Left lung (tissue), 10 donors: Measurements from ENCODE around the gene AUTS2. TPM values are rescaled to one million over a fixed set of nuclear protein-coding genes. Genes with fewer than 3 reads are reported as not detected.

Experiments
- ATAC-seq: fragments of 200-7000 bp; cut with Tn5 transposase; one replicate; pipeline ENCODE4 v1.9.1; 2020; ENCODE audit warnings: moderate library complexity
- DNase-seq, 4 donors: peaks; one replicate each; pipeline ENCODE4 v3.0.0-alpha.2; 2013 to 2020
- H3K27ac ChIP-seq, 2 donors: fragments of 200-600 bp; sonication (generic) in 1 of 2; one replicate each; pipeline versions ENCODE4 v1.5.0 to v1.8.0; 2020 to 2021
- H3K27me3 ChIP-seq, 2 donors: fragments of 200-600 bp; sonication (generic) in 1 of 2; one replicate each; pipeline versions ENCODE4 v1.5.0 to v1.8.0; 2020 to 2021
- H3K36me3 ChIP-seq, 2 donors: fragments of 200-600 bp; sonication (generic) in 1 of 2; one replicate each; pipeline versions ENCODE4 v1.5.0 to v1.8.0; 2020 to 2021
- H3K4me1 ChIP-seq, 2 donors: fragments of 200-600 bp; one replicate each; pipeline ENCODE4 v1.8.0; 2021
- H3K4me3 ChIP-seq, 2 donors: fragments of 200-600 bp; sonication (generic) in 1 of 2; one replicate each; pipeline versions ENCODE4 v1.5.0 to v1.8.0; 2020 to 2021; ENCODE audit warnings: mild to moderate bottlenecking in 1 of 2
- H3K9me3 ChIP-seq, 2 donors: fragments of 200-600 bp; sonication (generic) in 1 of 2; one replicate each; pipeline versions ENCODE4 v1.5.0 to v1.8.0; 2020 to 2021
- CTCF ChIP-seq, 2 donors: fragments of 200-600 bp; sonication (generic) in 1 of 2; IDR thresholded peaks; one replicate each; pipeline versions ENCODE4 v1.5.0 to v1.8.0; 2021; ENCODE audit warnings: antibody characterized with exemption in 2 of 2
- intact Hi-C, 2 donors: fragments of 100-400 bp; cut with DNase I; formaldehyde crosslinking; loops; one replicate each; pipeline versions ENCODE4 v1.11.2 to v1.14.2; 2022
- polyA plus RNA-seq, 6 donors: library from polyadenylated mRNA; unstranded; fragments of 120-200 nt; gene quantifications; one replicate each; pipeline ENCODE4 v1.2.1, GENCODE V29; 2013; ENCODE audit not compliant: insufficient read length in 6 of 6
- total RNA-seq, 2 donors: library from RNA; stranded (reverse); fragmentation: NEBNext Ultra II Directional; extraction: Animal tissue kit (Norgen Biotek cat#: 25700); gene quantifications; one replicate each; pipeline ENCODE4 v1.2.1, GENCODE V29; 2021
- donor health status: DM: no; HTN: yes; CAD: no.
- donor health status: DM: no; HTN: no; CAD: no.

Gene AUTS2
- total and polyA plus RNA-seq, 8 donors = 40.4 to 119 (median 103) TPM

GRCh38 chr7:69775231-69775771 lies 177.0 kb downstream of the AUTS2 start:
- intact Hi-C loops = no loop called here
- H3K4me1 ChIP-seq = no peaks in the 10 kb centered on the region
- peak; percentile 53 for ATAC-seq
- H3K9me3 ChIP-seq = no peaks in the 10 kb centered on the region
- DNase-seq = no peak
- TF ChIP-seq CTCF (IDR thresholded peaks at IDR 0.05) = no peak
- H3K27ac ChIP-seq = no peak overlapping the region
- no peak overlapping the region for H3K4me3 ChIP-seq
- H3K36me3 ChIP-seq = no peaks in the 10 kb centered on the region
- H3K27me3 ChIP-seq = no peaks in the 10 kb centered on the region

GRCh38 chr7:69776611-69777010 lies 178.3 kb downstream of the AUTS2 start:
- no peak for TF ChIP-seq CTCF (IDR thresholded peaks at IDR 0.05)
- no peak overlapping the region for H3K27ac ChIP-seq
- H3K36me3 ChIP-seq = no peaks in the 10 kb centered on the region
- intact Hi-C loops = no loop called here
- DNase-seq (no peak), ATAC-seq (no peak)
- no peak overlapping the region for H3K4me3 ChIP-seq
- H3K9me3 ChIP-seq = no peaks in the 10 kb centered on the region
- H3K4me1 ChIP-seq = peaks cover 0 to 3% of the 10 kb centered on the region in 2 donors
- H3K27me3 ChIP-seq = no peaks in the 10 kb centered on the region

- H3K27ac ChIP-seq = no peak overlapping the region
- no peaks in the 10 kb centered on the region for H3K9me3 ChIP-seq
- no peaks in the 10 kb centered on the region for H3K36me3 ChIP-seq
- no peak for ATAC-seq
- no peak for TF ChIP-seq CTCF (IDR thresholded peaks at IDR 0.05)
- no peak for DNase-seq
- H3K4me3 ChIP-seq = no peak overlapping the region
- no peaks in the 10 kb centered on the region for H3K27me3 ChIP-seq
- intact Hi-C loops = no loop called here
- peaks cover 0 to 3% of the 10 kb centered on the region in 2 donors for H3K4me1 ChIP-seq
Observed at GRCh38 chr7:69778138-69778537, 179.9 kb downstream of the AUTS2 start.

GRCh38 chr7:69780379-69780778 lies 182.1 kb downstream of the AUTS2 start:
- TF ChIP-seq CTCF (IDR thresholded peaks at IDR 0.05) = no peak
- DNase-seq = no peak
- H3K27ac ChIP-seq = no peak overlapping the region
- intact Hi-C loops = no loop called here
- H3K4me1 ChIP-seq = peaks cover 0 to 3% of the 10 kb centered on the region in 2 donors
- H3K27me3 ChIP-seq = no peaks in the 10 kb centered on the region
- H3K36me3 ChIP-seq = no peaks in the 10 kb centered on the region
- no peak overlapping the region for H3K4me3 ChIP-seq
- no peak for ATAC-seq
- no peaks in the 10 kb centered on the region for H3K9me3 ChIP-seq

GRCh38 chr7:69781412-69781846 lies 183.2 kb downstream of the AUTS2 start:
- peak in 2 of 4 donors; percentile 28 to 34 for DNase-seq
- ATAC-seq = peak; percentile 85
- intact Hi-C loops = no loop called here
- no peaks in the 10 kb centered on the region for H3K36me3 ChIP-seq
- H3K9me3 ChIP-seq = no peaks in the 10 kb centered on the region
- H3K4me1 ChIP-seq = peaks cover 0 to 3% of the 10 kb centered on the region in 2 donors
- no peaks in the 10 kb centered on the region for H3K27me3 ChIP-seq
- no peak for TF ChIP-seq CTCF (IDR thresholded peaks at IDR 0.05)
- H3K27ac ChIP-seq = no peak overlapping the region
- H3K4me3 ChIP-seq = no peak overlapping the region
